Sigmoid colon (tissue), 4 donors: ENCODE measurements around the gene CAPN5.

Experiments
- EP300 ChIP-seq, 4 donors: sonication (generic); formaldehyde crosslinking; IDR thresholded peaks; one replicate each; pipeline ENCODE4 v1.6.1; 2017; ENCODE audit warnings: antibody characterized with exemption in 4 of 4
- TF ChIP-seq, protein P1 (sequence below), 4 experiments: fragments of 450-650 bp in 3 of 4; fragments of 200-600 bp in 1 of 4; IDR thresholded peaks; one replicate each; pipeline ENCODE4 v1.5.1; 2016 to 2019; ENCODE audit warnings: antibody characterized with exemption in 4 of 4, mild to moderate bottlenecking in 3 of 4, moderate library complexity in 2 of 4

DNA sequence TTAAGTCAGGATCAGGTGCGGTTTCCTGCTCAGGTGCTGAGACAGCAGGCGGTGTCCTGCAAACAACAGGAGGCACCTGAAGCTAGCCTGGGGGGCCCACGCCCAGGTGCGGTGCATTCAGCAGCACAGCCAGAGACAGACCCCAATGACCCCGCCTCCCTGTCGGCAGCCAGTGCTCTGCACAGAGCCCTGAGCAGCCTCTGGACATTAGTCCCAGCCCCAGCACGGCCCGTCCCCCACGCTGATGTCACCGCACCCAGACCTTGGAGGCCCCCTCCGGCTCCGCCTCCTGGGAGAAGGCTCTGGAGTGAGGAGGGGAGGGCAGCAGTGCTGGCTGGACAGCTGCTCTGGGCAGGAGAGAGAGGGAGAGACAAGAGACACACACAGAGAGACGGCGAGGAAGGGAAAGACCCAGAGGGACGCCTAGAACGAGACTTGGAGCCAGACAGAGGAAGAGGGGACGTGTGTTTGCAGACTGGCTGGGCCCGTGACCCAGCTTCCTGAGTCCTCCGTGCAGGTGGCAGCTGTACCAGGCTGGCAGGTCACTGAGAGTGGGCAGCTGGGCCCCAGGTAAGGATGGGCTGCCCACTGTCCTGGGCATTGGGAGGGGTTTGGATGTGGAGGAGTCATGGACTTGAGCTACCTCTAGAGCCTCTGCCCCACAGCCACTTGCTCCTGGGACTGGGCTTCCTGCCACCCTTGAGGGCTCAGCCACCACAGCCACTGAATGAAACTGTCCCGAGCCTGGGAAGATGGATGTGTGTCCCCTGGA lies 61.3 kb downstream of the CAPN5 start, which contains the start of gene MYO7A:
- TF ChIP-seq, protein P1, sequence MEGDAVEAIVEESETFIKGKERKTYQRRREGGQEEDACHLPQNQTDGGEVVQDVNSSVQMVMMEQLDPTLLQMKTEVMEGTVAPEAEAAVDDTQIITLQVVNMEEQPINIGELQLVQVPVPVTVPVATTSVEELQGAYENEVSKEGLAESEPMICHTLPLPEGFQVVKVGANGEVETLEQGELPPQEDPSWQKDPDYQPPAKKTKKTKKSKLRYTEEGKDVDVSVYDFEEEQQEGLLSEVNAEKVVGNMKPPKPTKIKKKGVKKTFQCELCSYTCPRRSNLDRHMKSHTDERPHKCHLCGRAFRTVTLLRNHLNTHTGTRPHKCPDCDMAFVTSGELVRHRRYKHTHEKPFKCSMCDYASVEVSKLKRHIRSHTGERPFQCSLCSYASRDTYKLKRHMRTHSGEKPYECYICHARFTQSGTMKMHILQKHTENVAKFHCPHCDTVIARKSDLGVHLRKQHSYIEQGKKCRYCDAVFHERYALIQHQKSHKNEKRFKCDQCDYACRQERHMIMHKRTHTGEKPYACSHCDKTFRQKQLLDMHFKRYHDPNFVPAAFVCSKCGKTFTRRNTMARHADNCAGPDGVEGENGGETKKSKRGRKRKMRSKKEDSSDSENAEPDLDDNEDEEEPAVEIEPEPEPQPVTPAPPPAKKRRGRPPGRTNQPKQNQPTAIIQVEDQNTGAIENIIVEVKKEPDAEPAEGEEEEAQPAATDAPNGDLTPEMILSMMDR (IDR thresholded peaks at IDR 0.05) = no peak
- TF ChIP-seq EP300 (IDR thresholded peaks at IDR 0.05) = no peak
